Right atrium auricular region (tissue), 2 donors: ENCODE measurements around the gene MGMT. TPM values are rescaled to one million over a fixed set of nuclear protein-coding genes. Genes with fewer than 3 reads are reported as not detected.

Source experiments
- DNase-seq: peaks from one replicate; pipeline ENCODE4 v3.0.0-alpha.2; 2019; ENCODE audit warnings: low spot score
- H3K27ac ChIP-seq, 2 donors: fragments of 200-600 bp; sonication (generic); 1 replicate in 1 of 2; 2 replicates in 1 of 2; pipeline ENCODE4 v1.5.1; 2016 to 2019
- H3K27me3 ChIP-seq, 2 donors: fragments of 200-600 bp; sonication (generic); one replicate each; pipeline versions ENCODE4 v1.5.1 to v1.6.0; 2017 to 2019
- H3K36me3 ChIP-seq: fragments of 200-600 bp; sonication (generic); one replicate; pipeline ENCODE4 v1.5.1; 2016
- H3K4me1 ChIP-seq, 2 donors: fragments of 200-600 bp; sonication (generic); one replicate each; pipeline versions ENCODE4 v1.5.1 to v1.6.0; 2017 to 2019
- H3K4me3 ChIP-seq, 2 donors: fragments of 200-600 bp; sonication (generic); 1 replicate in 1 of 2; 2 replicates in 1 of 2; pipeline ENCODE4 v1.5.1; 2017 to 2019; ENCODE audit warnings: mild to moderate bottlenecking in 1 of 2, moderate library complexity in 1 of 2
- H3K9me3 ChIP-seq, 2 donors: fragments of 200-600 bp; sonication (generic); one replicate each; pipeline ENCODE4 v1.5.1; 2019
- total RNA-seq, 2 donors: library from RNA; depleted of rRNA; stranded (reverse); fragments of >200 nt; gene quantifications; one replicate each; pipeline ENCODE4 v1.1.0, GENCODE V29; 2016
- TF ChIP-seq, protein P1 (sequence below), 2 donors: fragments of 200-600 bp; sonication (generic); IDR thresholded peaks; one replicate each; pipeline ENCODE4 v1.5.1; 2019; ENCODE audit warnings: antibody characterized with exemption in 2 of 2

Gene MGMT
- total RNA-seq, 2 donors from 2014 or later = 18.2 to 19.2 TPM

DNA sequence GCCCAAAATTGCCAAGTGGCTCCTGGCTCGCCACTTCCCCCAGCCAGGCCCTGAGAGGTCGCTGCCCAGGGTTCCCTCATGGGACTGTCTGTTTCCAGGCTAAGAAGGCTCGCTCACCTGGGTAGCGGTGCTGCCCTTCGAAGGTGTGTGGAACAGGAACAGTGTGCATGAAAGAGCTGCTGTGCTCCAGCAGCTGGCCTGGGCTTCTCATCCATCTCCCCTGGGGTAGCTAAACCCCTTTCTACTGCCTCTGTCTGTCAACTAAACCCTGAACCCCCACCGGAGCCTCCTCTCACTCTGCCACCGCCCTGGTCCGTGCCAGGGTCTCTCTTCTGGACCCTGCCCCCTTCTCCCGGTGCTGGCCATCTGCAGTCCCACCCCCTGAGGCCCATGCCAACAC lies 344.2 kb downstream of the MGMT start:
- Histone ChIP-seq H3K4me3 (no peak overlapping the region), H3K27me3 (no peaks in the 10 kb centered on the region), H3K9me3 (peaks cover 0 to 13% of the 10 kb centered on the region in 2 donors), H3K4me1 (no peaks in the 10 kb centered on the region), H3K36me3 (no peaks in the 10 kb centered on the region), H3K27ac (no peak overlapping the region)
- TF ChIP-seq, protein P1, sequence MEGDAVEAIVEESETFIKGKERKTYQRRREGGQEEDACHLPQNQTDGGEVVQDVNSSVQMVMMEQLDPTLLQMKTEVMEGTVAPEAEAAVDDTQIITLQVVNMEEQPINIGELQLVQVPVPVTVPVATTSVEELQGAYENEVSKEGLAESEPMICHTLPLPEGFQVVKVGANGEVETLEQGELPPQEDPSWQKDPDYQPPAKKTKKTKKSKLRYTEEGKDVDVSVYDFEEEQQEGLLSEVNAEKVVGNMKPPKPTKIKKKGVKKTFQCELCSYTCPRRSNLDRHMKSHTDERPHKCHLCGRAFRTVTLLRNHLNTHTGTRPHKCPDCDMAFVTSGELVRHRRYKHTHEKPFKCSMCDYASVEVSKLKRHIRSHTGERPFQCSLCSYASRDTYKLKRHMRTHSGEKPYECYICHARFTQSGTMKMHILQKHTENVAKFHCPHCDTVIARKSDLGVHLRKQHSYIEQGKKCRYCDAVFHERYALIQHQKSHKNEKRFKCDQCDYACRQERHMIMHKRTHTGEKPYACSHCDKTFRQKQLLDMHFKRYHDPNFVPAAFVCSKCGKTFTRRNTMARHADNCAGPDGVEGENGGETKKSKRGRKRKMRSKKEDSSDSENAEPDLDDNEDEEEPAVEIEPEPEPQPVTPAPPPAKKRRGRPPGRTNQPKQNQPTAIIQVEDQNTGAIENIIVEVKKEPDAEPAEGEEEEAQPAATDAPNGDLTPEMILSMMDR (IDR thresholded peaks at IDR 0.05) = no peak
- no peak for DNase-seq

DNA sequence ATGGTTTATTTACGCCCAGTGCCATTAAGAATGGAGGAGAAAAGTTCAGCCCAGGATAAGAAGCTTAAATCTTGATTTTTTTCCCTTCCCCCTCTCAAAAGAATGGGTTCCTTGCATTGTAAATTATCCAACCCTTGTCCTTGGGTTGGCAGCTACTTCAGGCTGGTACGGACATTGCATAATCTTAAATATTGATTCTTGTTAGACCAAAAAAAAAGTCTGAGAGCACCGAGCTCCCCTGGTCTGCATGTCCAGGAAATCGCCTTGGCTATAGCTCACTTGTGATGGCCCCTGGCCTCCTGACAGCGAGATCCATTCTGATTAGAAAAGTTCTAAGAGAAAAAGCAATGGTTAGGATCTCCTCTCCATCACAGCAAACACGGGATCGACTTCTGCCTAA lies 345.4 kb downstream of the MGMT start:
- no peak for DNase-seq
- TF ChIP-seq, protein P1 (IDR thresholded peaks at IDR 0.05) = no peak
- Histone ChIP-seq H3K27me3 (no peaks in the 10 kb centered on the region), H3K36me3 (no peaks in the 10 kb centered on the region), H3K4me3 (no peak overlapping the region), H3K4me1 (no peaks in the 10 kb centered on the region), H3K9me3 (peaks cover 0 to 4% of the 10 kb centered on the region in 2 donors), H3K27ac (no peak overlapping the region)

DNA sequence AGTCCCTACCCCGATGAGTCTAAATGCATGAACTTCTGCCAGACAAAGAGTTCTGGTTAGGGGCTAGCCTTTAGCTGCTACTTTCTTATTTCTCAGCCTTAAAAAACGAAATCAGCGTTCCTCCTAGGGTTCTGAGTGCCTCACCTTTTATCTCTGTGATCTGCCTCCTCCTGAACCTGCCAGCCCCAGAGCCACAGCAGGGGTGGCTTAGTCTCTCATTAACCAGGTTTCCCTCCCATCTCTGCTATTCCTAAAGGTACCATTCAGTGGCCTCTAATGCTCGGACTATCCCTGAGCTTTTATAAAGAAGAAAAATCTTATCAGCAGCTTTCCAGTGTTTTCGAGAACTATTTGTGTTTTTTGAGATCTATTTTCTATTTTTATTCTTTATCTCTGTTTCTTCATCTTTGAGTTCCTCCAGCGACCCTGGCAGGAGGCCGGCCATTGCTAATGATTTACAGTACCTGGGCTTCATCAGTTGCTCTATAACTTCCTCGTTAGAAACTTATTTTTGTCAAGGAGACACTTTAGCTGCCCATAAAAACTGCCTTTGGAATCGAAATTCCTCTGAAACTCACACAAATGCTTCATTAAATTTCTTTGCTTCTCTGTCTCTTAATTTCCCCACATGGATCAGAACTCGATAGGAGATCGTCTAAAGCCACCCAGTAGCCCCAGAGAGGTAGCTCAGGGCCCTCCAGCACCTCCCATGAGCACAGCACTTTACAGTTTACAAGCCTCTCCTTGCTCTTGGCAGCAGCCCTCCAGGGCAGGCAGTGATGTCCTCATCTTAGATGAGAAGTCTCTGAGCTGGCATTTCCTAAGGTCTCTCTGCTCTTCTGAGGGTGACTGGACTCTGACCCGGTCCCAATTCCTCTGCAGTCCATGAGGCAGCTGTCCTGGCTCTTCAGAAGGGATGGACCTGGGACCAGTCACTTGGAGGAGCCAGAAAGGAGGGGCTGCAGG lies 347.9 kb downstream of the MGMT start:
- H3K9me3 ChIP-seq = peaks cover 0 to 4% of the 10 kb centered on the region in 2 donors
- no peaks in the 10 kb centered on the region for H3K36me3 ChIP-seq
- TF ChIP-seq, protein P1 (IDR thresholded peaks at IDR 0.05) = no peak
- H3K27ac ChIP-seq = no peak overlapping the region
- peak; percentile 47 for DNase-seq
- H3K4me3 ChIP-seq = no peak overlapping the region
- no peaks in the 10 kb centered on the region for H3K27me3 ChIP-seq
- no peaks in the 10 kb centered on the region for H3K4me1 ChIP-seq

DNA sequence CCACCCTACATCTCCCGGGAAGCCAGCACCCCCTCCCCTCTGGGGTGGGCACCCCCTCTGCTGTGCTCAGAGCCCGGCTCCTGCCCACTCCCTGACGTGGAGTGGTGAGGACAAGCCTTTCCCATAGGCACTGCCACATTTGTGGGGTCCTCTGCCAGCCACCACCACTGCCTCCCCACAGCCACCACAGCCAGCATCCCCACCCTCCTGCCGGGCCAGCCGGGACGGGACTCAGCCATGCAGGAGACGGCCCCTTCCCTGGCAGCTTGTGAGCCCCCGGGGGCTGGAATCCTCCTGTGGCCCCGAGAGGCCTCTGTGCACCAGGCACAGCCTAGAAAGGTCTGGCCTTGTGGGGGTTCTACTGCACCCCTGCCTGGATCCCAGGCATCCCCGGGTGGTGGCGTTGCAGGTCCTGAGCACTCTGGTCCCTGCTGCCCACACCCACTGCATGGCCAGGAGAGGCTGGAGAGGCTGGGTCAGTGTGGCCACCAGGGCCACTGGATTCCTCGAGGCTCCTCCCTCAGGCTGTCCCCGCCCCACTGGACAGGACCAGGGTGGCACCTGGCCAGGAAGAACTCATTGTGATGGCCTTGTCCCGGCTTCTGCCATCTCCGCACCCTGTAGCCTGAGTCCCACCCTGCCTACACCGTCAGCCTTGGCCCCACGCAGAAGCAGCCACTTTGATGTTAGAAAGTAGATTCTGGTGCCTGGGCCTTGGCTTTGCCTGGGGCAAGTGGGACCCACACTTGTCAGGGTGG lies 349.0 kb downstream of the MGMT start:
- H3K36me3 ChIP-seq = no peaks in the 10 kb centered on the region
- H3K4me1 ChIP-seq = no peaks in the 10 kb centered on the region
- H3K27ac ChIP-seq = no peak overlapping the region
- no peak overlapping the region for H3K4me3 ChIP-seq
- TF ChIP-seq, protein P1 (IDR thresholded peaks at IDR 0.05) = no peak
- peaks cover 0 to 4% of the 10 kb centered on the region in 2 donors for H3K9me3 ChIP-seq
- peak; percentile 44 for DNase-seq
- H3K27me3 ChIP-seq = no peaks in the 10 kb centered on the region

DNA sequence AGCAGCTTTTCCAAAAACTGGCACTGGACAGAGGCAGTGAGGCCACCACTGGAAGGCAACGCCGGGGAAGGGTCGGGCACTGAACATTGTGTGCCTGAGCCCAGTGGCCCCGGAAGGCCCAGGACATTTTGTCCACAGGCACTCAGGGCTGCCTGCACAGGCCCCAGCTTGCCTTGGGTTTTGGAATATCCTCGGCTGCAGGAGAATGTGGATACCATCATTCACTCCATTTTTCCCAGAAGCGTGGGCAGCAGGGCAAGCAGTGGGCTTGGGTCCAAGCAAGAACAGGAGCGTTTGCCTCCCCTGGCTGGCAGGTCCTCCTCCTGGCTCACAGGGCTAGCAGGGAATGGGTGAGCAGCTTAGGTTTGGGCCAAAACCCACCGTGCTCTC lies 349.6 kb downstream of the MGMT start:
- Histone ChIP-seq H3K36me3 (no peaks in the 10 kb centered on the region), H3K4me3 (no peak overlapping the region), H3K9me3 (peaks cover 0 to 4% of the 10 kb centered on the region in 2 donors), H3K4me1 (no peaks in the 10 kb centered on the region), H3K27me3 (no peaks in the 10 kb centered on the region), H3K27ac (no peak overlapping the region)
- TF ChIP-seq, protein P1 (IDR thresholded peaks at IDR 0.05) = no peak
- peak; percentile 26 for DNase-seq
